GM10248 (cell line): Measurements from ENCODE around the gene FOSL1.

Experiments
- CTCF ChIA-PET: fragments of 300-600 bp; sonication (Branson Sonifier 250); formaldehyde crosslinking; extraction: SDS; loops from one replicate; lab custom pipeline; 2021; ENCODE audit warnings: antibody characterized with exemption; lab: Yijun Ruan, JAX
- POLR2A ChIA-PET: fragments of 350-650 bp; sonication (Branson Sonifier 250); formaldehyde crosslinking; extraction: SDS; loops from one replicate; lab custom pipeline; 2020; ENCODE audit warnings: antibody characterized with exemption; lab: Yijun Ruan, JAX
- DNase-seq: peaks from one replicate; pipeline ENCODE4 v3.0.0; 2012; ENCODE audit errors: extremely low spot score
- CTCF ChIP-seq: IDR thresholded peaks from 2 replicates; pipeline ENCODE4 v1.5.1; 2012; ENCODE audit warnings: mild to moderate bottlenecking, low read depth; ENCODE audit errors: extremely low read depth, missing control alignments, control extremely low read depth

FOSL1 gene

DNA sequence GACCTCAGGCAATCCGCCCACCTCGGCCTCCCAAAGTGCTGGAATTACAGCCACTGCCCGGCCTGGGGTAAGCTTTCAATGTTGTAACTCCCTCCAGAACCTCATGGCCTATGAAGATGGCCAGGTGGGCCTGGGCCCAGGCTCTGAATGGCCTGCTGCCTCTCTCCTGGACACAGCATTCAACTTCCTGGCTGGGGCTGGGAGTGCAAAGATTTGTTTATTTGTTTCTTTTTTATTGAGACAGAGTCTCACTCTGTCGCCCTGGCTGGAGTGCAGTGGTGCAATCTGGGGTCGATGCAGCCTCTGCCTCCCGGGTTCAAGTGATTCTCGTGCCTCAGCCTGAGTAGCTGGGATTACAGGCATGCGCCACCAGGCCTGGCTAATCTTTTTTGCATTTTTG, 44.6 kb upstream of the FOSL1 start:
- CTCF ChIA-PET: interaction anchor here (1.1 to 1.2 kb wide), 2 partner anchors 16 to 85 kb away, joined by 3 to 5 read pairs; no protein-coding TSS in a partner anchor
- POLR2A ChIA-PET: no interaction called here
- TF ChIP-seq CTCF: no peak
- DNase-seq: no peak

DNA sequence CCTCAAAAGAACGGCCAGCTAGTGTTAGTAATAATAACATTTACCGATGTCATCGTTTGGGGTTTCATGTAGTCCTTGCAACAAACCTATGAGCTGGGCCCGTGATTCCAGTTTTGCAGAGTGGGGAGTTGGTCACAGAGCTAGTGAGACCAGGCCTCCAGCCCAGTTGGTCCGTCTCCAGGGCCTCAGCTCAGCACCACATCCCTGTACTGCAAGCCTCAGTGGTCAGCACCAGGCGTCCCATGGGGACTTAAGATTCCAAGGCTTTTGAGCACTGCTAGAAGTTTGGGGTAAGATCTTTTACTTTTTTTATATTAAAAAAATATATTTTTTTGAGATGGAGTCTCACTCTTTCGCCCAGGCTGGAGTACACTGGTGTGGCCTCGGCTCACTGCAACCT, 44.0 kb upstream of the FOSL1 start:
- ChIA-PET POLR2A (no interaction called here), CTCF (interaction anchor here (1.1 to 1.2 kb wide), 2 partner anchors 15 to 85 kb away, joined by 3 to 5 read pairs; no protein-coding TSS in a partner anchor)
- no peak for DNase-seq
- no peak for TF ChIP-seq CTCF

DNA sequence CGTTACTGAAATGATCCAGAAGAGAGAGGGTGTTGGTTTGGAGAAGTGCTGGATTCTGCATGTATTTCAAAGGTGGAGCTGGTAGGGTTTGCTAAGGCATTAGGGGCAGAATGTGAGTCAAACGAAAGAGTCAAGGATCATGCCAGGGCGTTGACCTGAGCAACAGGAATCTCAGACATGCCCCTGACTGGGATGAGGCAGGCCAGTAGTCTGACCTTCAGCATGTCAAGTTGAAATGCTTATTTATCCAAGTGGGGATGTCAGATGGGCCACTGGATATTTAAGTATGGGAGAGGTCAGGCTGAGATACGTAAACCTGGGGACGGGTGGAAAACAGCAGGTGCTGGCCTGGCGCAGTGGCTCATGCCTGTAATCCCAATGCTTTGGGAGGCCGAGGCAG, 42.3 kb upstream of the FOSL1 start:
- ChIA-PET CTCF (interaction anchor here (1.3 to 2.1 kb wide), 2 partner anchors 58 to 162 kb away, joined by 4 to 7 read pairs; no protein-coding TSS in a partner anchor), POLR2A (no interaction called here)
- DNase-seq: no peak
- TF ChIP-seq CTCF: no peak

- POLR2A ChIA-PET: no interaction called here
- TF ChIP-seq CTCF: no peak
- no peak for DNase-seq
- CTCF ChIA-PET: interaction anchor here (1.2 to 2.1 kb wide), 2 partner anchors 54 to 57 kb away, joined by 3 to 7 read pairs; partner anchors contain the start of gene FIBP
Measured at GRCh38 chr11:65941720-65942310, 41.6 kb upstream of the FOSL1 start.

GRCh38 chr11:65937766-65938165, 37.6 kb upstream of the FOSL1 start:
- DNase-seq: no peak
- ChIA-PET CTCF (interaction anchor here (1.0 to 5.2 kb wide), 5 partner anchors 15 to 85 kb away, joined by 3 to 24 read pairs (median 4); partner anchors contain the start of gene MUS81), POLR2A (no interaction called here)
- TF ChIP-seq CTCF: no peak

DNA sequence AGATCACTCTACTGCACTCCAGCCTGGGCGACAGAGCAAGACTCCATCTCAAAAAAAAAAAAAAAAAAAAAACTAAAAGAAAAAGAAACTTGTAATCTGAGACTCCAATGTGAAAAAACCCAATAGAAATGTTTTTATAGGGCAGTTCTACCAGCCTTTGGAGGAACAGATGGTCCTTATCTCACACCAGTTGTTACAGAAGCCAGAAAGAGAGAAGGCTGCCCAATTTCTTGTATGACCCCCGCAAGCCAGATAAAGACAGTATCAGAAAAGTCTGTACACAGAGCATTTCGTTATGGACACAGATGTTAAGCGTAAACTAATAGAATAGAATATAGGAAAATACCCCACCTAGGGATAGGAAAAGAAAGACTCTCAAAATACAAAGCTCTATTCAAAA, 33.8 kb upstream of the FOSL1 start:
- ChIA-PET POLR2A (no interaction called here), CTCF (interaction anchor here (0.8 to 5.2 kb wide), 4 partner anchors 14 to 49 kb away, joined by 3 to 24 read pairs (median 4); partner anchors contain the start of gene CCDC85B)
- TF ChIP-seq CTCF: no peak
- DNase-seq: no peak
